Skin of body (tissue), 2 donors: ENCODE measurements around the gene ELOVL5. TPM values are rescaled to one million over a fixed set of nuclear protein-coding genes. Genes with fewer than 3 reads are reported as not detected.
"Not testable (repeated sequence)": the region's sequence is repeated elsewhere in the genome, so short reads cannot be mapped to it uniquely, and the experiment has no call there.

Experiments used
- DNase-seq: peaks from one replicate; lab custom pipeline; 2025; lab: John Stamatoyannopoulos, UW
- total RNA-seq: library from RNA; depleted of rRNA; stranded (reverse); fragments of >200 nt; gene quantifications from one replicate; pipeline ENCODE4 v1.2.3, GENCODE V29; 2014

Gene ELOVL5
- total RNA-seq, 1 donor from 2014 or later: 78.7 TPM

DNA sequence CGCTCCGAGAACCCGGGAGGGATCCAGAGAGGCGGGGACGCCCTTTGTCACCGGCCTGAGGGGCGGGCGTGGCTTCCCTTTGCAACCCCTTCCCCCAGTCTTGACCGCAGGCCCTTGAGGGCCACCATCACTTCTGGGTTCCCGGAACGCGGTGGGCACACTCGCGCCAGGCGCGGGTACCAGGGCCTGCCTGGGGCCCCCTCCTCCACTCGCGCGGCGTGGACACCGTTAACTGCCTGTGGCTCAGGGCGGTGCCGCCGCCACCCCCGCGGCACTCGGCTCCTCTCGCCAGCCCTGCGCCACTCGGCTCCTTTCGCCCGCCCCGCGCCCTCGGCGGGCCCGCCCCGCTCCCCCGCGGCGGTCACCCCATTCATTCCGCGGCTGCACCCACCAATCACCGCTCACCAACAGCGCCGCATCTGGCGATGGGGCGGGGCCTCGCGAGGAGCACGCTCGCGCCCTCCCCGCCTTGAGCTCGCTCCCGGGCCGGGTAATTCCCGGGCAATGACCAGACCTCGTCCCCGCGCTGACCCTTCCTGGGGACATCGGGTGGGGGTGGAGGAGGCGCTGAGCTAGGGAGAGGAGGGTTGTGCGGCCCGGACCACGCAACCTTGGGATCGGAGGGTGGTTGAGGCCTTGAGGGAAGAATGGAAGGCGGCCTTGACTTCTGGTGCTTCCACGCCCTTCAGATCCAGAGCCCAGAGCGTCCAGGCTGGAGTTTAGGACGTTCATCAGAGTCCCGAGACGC lies 10.5 kb upstream of the ELOVL5 start:
- peak; percentile 91 for DNase-seq

DNA sequence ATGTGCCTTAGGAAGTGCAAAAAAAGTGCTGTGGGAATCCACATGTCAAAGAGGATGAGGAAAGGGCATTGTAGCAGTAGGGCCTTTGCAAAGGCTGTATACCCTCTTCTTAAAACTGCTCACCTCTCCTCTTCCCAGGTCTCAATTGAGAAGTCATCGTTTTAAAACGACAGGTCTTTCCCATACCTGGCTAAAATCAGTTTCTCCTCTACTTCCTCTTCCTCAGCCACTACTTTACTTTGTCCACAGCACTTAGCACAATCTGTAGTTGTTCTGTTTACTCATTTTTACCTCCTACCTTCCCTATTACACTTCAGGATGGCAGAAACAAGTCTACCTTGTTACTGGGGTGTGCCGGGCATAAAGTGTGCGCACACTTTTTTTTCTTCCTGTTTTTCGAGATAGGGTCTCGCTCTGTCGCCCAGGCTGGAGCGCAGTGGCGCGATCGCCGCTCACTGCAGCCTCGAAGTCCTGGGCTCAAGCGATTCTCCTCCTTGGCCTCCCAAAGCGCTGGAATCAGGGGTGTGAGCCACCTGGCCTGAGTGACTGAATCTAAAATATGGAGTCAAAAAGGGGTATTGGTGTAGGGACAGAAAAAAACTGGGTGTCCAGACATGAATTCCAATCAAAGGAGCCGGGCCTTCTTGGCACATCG lies 9.8 kb upstream of the ELOVL5 start:
- DNase-seq: no peak

DNA sequence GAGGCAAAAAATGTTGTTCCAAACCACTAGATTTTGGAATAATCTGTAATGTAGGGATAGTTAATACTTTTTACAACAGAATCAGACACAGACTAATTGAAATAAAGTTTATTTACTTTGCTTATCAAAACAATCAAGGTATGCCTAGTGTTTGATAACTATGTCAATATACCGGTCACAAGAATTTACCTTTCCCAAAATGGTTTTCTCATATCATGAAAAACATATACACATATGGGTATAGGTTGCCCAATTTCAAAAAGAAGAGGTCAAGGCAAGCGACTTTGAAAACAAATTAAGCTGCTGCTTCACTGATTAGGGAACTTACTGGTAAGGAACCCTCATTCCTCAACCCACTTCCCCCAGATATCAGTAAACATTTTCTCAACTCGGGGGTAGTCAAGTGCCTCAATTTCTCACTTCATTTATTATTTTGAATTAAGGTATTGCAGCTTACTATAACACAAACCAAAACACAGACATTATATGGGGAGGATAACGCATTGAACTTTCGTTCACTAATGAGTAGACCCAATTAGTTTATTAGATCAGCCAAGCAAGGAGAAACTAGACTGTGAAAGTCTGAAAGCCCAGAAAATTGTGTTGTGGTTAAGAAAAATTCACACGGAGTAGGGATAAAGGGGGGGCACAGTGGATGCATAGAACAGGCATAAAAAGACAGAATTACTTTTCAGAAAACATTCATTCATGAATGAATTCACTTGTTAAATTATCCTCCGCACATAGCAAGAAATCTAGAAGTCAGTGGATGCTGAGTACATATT lies 9.0 kb upstream of the ELOVL5 start:
- no peak for DNase-seq

DNA sequence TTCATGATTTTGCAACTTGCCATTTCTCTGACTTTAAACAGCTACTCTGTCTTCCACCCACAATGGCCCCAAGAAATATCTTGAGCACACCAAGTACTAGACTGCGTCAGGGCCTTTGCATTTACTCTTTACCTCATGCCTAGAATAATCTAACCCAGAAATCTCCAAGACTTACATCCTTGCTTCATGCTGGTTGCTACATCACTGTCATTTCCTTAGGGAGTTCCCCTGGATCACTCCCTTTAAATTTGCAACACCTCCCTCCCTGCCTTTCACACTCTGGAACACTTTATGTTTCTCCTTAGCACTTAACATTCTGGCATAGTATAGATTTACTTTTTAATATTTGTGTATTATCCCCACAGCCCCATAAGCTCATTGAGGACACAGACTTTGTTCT lies 4.9 kb upstream of the ELOVL5 start:
- no peak for DNase-seq

DNA sequence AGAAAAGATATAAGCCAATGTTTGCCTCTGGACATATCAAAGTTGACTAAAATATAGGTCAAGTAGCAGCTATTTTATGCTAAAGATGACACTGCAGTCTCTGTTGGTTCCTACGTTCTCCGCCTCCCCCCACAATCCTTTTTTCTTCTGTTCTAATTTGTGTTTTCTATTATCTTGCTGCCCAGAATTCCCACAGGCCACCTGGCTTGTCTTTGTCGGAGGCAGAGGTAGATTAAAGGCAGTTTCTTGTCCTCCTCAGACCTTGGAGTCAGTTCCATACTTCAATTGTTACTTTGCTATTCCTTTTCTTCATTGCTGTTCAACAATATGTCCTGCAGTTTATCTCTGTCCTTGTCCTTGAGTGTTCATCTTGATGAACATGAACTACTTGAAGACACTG lies 3.6 kb upstream of the ELOVL5 start:
- no peak for DNase-seq

DNA sequence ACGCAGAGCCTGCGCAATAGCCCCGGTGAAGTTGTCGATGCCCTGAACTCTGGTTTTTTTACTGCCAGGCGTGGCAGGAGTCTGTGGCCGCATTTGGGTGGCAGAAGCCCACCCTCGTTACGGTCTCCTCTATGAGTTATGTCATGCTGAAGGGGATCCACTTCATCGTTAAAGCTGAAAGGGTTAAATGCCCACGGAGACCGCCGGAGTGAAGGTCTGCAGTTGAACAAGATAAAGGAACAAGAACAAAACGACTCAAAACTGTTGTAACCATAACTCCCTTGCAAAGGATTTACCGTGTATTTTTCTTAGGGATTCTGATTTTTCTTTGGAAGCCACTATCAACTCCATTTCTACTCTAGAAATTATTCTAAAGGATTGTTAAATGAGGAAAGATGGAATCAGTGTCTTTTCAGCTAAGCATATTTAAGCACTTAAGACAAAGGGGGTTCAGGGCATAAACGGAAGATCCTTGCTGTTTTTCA lies 501 bp upstream of the ELOVL5 start:
- DNase-seq: peak; percentile 69

DNA sequence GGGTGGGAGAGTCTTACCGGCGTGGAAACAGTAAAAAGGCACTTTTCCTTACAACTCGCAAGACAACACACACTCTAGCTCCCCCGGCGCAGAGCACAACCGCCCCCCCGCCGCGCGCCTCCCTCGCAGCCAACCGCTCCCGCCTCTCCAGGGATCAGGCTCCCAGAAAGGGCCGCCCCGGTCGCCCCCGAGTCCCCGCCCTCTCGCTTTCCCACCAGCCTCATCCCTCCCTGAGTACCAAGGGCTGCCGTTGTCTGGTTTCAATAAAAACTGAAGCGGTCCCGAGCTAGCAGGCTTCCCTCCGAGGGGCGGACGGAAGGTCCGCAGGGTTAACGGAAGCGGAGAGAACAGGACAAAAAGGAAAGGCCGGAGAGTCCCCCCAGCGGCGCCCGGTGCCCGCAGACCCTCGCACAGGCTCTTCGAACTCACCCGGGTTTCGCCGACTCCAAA lies 804 bp downstream of the ELOVL5 start:
- peak; percentile 69 for DNase-seq

DNA sequence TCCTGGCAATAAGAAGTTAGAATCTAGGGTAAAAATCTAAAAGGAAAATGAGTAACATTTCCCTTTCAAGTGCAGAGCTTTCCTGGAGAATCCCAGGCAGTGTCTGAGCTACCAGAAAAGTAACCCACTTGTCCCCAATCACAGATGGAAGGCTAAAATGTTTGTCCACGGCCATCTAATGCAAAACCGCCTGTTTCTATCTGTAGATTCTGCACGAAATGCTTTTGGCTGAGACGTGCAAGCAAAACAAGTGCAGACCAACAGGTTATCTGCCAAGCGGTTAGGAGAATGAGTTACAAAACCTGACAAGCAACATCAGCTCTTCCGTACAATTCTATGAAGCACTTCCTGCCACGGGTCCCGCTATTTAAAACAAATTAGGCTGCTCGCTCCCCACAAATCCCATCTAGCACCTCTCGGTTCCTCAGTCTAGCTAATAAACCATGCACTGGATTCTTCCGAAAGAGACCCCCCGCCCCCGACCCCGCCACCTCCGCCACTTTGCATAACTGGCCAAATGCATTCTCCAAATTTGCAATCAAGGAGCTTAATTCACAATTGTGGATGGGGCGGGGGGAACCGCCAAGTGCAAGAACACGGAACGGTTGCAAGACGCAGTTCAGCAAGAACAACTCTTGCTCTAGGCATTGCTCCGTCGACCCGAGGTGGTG lies 1.4 kb downstream of the ELOVL5 start:
- peak; percentile 38 for DNase-seq

DNA sequence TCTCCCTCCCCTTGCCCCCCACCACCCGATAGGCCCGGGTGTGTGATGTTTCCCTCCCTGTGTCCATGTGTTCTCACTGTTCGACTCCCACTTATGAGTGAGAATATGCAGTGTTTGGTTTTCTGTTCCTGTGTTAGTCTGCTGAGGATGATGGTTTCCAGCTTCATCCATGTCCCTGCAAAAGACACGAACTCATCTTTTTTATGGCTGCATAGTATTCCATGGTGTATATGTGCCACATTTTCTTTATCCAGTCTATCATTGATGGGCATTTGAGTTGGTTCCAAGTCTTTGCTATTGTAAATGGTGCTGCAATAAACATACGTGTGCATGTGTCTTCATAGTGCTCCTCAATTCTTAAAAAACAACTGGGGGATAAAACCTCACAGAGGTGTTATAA lies 2.7 kb downstream of the ELOVL5 start:
- DNase-seq: not testable (repeated sequence)

DNA sequence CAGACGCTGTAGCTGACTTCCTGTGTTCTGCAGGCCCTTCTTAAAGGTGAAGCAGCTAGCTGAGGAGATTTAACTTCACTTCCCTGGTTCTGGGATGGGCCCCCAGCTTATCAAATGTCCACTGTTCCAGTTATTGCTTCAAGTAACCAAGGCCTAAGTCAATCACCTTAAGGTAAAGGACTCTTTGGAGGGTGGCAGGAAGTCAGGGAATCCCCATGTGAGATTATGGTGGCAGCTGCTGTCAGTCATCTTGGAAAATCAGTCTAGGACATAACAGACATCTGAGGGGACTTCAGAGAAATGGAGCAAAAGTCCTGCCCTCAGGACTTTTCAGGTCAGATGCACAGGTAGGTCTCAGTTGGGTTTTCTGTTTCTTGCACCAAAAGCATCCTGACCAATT lies 3.8 kb downstream of the ELOVL5 start:
- DNase-seq: no peak

DNA sequence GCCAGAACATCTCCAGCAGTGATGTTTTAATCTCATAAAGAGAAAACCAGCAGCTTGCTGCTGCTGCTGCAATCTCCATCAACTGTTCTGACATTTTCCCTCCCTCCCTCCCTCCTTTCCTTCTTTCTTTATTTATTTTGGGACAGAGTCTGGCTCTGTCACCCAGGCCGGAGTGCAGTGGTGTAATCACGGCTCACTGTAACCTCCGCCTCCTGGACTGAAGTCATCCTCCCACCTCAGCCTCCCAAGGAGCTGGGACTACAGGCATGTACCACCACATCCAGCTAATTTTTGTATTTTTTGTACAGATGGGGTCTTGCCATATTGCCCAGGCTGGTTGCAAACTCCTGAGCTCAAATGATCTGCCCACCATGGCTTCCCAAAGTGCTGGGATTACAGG lies 5.7 kb downstream of the ELOVL5 start:
- no peak for DNase-seq

DNA sequence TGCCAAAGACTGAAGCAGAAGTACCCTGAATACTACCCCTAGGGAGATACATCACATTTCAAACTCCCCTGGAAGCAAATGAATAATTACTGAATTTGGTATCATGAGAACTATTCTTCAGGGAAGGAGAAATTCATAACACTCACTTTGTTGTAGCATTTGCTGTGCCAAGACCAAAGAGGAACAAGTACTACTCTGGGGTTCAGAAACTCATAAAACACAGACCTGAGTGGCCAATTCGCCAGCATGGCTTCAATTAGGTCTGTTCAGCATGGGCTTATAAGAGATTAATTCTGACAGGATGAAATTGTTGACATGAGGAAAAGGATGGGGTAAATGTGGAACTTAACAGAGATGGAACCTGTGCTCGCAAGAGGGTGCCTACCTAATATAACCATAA lies 6.5 kb downstream of the ELOVL5 start:
- DNase-seq: no peak

DNA sequence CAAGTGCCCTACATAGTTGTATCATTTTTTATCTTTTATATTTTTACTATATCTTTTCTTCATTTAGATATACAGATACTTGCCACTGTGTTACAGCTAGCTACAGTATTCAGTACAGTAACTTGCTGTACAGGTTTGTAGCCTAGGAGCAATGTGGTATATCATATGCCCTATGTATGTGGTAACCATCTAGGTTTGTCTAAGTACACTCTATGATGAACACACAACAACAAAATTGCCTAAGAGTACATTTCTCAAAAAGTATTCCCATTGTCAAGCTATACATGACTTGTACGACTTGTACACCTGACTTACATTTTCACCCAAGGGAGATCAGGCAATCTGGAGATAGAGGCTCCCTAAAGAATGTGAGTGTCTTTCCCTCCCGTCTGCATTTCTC lies 8.2 kb downstream of the ELOVL5 start:
- DNase-seq: no peak

DNA sequence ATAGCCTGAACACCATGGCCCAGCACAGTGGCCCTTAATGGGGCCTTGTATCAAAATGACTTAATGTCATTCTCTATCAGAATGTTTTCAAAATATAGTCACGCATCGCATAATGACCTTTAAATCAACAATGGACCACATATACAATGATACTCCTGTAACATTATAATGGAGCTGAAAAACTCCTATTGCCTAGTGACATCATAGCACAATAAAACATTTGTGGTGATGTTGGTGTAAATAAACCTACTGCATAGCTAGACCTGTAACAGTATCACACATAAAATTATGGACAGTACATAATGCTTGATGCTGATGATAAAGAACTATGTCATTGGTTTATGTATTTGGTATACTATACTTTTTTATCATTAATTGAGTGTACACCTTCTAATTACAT lies 9.3 kb downstream of the ELOVL5 start:
- no peak for DNase-seq

DNA sequence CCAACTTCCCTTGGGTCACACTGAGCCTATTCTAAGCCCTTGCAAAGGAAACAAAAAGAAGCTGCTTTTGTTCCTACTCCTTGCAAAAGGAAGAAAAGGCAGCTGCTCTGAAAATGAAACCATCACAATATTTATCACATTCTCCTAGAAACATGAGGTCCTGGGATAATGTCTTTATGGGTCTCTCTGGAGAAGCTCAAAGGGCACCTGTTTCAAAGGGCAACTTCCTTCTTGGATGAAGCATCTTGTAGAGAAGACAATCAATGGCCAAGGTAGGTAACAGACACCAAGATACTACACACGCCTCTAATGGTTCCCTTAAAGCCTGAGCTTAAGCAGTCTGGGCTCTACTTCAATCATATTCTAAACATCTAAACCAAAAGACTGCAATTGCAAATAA lies 10.4 kb downstream of the ELOVL5 start:
- DNase-seq: no peak

DNA sequence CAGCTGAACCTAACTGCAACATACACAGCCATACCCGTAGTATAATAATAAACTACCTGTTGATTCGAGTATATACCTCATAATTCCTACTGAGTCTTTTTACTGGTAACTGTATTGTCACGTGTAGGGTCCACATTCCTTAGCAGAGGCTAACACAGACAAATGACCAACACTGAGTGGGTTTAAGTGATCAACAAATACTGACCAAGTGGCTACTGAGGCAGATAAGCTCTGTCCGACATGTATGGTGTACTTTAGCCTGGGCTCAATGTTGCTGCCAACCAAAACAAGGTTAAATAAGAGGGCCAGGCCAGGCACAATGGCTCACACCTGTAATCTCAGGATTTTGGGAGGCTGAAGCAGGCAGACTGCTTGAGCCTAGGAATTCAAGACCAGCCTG lies 12.7 kb downstream of the ELOVL5 start:
- no peak for DNase-seq

DNA sequence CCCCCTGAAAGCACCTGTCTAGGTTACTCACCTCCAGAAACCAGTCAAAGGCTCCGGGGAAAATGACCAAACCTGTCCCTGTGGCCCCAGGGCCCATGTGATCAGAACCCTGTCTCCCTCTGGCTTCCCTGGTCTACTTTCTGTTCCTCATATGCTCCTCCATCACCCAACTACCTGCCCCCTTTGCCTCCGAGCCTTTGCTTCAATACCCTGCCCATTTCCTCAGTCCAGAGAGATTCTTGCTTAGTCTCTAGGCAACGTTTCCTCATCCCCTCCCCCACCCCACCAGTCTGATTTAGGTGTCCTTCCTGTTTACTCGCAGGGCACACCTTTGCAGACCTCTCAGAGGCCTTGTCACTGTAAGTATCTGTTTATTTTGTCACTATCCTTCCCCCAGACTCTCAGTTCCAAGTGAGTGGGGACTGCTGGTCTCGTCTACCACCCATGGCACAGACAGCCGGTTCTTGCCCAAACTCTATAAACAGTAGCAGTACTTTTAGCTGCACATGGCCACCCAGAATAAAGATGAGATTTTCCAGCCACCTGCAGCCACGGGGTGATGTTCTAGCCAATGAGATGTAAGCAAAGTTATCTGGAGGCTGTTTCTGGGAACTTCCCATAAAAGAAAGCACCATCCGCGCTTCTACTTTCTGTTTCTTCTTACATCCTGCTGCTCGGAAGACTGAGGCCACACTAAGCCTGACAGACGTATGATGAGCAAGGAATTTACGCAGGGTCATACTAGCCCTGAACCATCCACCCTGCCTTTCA lies 13.3 kb downstream of the ELOVL5 start:
- no peak for DNase-seq

DNA sequence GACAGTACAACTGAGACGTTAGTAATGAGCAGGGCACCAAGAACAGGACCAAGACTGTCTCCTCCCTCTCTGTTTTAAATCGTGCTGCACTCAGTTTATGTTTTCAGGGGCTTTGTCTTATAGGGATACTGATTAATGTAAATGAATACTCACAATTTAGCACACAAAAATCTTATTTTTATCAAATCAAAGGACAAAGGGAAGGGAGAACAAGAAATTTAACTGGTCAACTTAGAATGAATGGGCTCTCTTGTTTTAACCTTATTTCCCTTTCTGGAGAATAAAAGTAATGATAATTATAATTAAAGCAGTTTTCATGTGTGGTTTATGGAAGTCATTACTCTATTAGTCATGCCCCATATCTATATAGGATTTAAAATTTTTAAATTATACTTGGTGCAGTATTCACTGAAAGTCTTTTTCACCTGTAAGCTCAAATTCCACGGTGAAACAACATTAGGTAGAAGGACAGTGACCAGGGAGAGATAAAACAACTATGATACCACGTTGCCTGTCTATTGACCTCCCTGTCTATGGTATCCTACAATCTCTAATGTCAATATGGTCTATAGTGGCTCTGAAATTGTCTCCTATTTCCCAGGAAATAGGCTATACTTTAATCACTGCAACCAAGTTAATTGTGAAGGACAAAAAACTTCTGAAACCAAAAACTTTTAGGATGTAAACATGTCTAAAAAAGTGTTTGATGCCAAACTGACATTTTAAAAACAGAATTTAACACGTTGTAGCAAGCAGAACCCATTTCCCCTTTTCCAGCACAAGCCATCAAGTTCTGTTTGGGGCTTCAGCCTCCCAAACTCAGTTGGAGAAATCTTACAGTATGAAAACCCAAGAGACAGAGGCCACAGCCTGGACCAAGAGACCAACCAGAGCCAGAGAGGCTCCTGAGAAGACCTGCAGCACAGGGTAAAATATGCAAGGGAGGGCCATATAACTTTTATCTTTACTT lies 15.0 kb downstream of the ELOVL5 start:
- DNase-seq: no peak

DNA sequence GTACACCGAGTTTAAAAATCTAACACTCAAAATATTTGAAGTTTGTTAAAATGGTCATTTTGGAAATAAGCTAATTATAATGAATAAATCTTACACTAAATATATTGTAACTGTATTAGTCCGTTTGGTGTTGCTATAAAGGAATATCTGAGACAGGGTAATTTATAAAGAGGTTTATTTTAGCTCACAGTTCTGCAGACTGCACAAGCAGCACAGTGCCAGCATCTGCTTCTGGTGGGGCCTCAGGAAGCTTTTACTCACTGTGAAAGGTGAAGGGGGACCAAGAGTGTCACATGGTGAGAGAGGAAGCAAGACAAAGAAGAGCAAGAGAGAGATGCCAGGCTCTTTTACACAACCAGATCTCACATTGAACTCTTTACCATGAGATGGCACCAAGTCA lies 17.1 kb downstream of the ELOVL5 start:
- no peak for DNase-seq

DNA sequence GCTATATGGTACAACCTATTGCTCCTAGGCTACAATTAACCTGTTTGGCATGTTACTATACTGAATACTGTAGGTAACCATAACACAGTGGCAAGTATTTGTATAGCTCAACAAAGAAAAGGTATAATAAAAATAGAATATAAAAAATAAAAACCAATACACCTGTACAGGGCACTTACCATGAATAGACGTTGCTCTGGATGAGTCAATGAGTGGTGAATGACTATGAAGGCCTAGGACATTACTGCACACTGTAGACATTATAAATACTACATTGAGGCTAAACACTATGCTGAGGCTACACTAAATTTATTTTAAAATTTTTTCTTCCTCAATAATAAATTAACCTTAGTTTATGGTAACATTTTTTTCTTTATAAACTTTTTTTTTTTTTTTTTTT lies 18.6 kb downstream of the ELOVL5 start:
- DNase-seq: no peak
